H1 (cell line): ENCODE results near the gene IDI2. TPM values are rescaled to one million over a fixed set of nuclear protein-coding genes. Genes with fewer than 3 reads are reported as not detected.
A peak's percentile ranks its signal among the peaks of the same experiment; 100 is the strongest.

Experiments
- ASH2L ChIP-seq: fragments of 200-600, 300-600 bp; sonication (generic); IDR thresholded peaks from one replicate; pipeline ENCODE4 v1.7.1; 2017; ENCODE audit warnings: low read length
- BRCA1 ChIP-seq: IDR thresholded peaks from 2 replicates; pipeline ENCODE4 v1.6.1; 2012; ENCODE audit warnings: low read depth, low read length, improper control_type of control experiment
- CBX8 ChIP-seq: fragments of 300-800, 300-1000 bp; sonication (generic); IDR thresholded peaks from 2 replicates; pipeline ENCODE4 v1.7.1; 2016; ENCODE audit warnings: low read depth, low read length, borderline replicate concordance
- CHD1 ChIP-seq: IDR thresholded peaks from 2 replicates; pipeline ENCODE4 v1.6.1; 2012; ENCODE audit warnings: low read depth, low read length, improper control_type of control experiment
- E2F6 ChIP-seq: IDR thresholded peaks from 2 replicates; pipeline ENCODE4 v1.6.1; 2012; ENCODE audit warnings: inconsistent platforms
- EP300 ChIP-seq, 2 experiments: IDR thresholded peaks; 1 replicate in 1 of 2; 2 replicates in 1 of 2; pipeline ENCODE4 v1.6.1; 2011 to 2012; ENCODE audit warnings: low read depth in 2 of 2, low read length in 2 of 2, mild to moderate bottlenecking in 2 of 2, borderline replicate concordance in 1 of 2, inconsistent platforms in 1 of 2, moderate library complexity in 1 of 2
- EZH2 ChIP-seq: fragments of 200-600 bp; sonication (generic); IDR thresholded peaks from 2 replicates; pipeline ENCODE4 v1.7.1; 2012; ENCODE audit warnings: low read depth, mild to moderate bottlenecking, moderate library complexity, low read length, inconsistent platforms; ENCODE audit not compliant: severe bottlenecking
- GABPA ChIP-seq: IDR thresholded peaks from 2 replicates; pipeline ENCODE4 v1.6.1; 2011; ENCODE audit warnings: mild to moderate bottlenecking, low read length, moderate library complexity, borderline replicate concordance; ENCODE audit not compliant: insufficient read depth
- JUN ChIP-seq: IDR thresholded peaks from 2 replicates; pipeline ENCODE4 v1.6.1; 2011; ENCODE audit warnings: low read depth, mild to moderate bottlenecking, improper control_type of control experiment, low read length
- KDM5A ChIP-seq: fragments of 200-600 bp; IDR thresholded peaks from 2 replicates; pipeline ENCODE4 v1.7.1; 2012; ENCODE audit warnings: mild to moderate bottlenecking, low read length, inconsistent platforms, mixed read lengths
- PHF8 ChIP-seq: fragments of 200-600 bp; sonication (generic); conservative IDR thresholded peaks from 2 replicates; pipeline ENCODE4 v1.7.1; 2012; ENCODE audit warnings: low read depth, mild to moderate bottlenecking, inconsistent platforms, low read length, moderate library complexity
- POLR2A ChIP-seq, 2 experiments: IDR thresholded peaks; 1 replicate in 1 of 2; 2 replicates in 1 of 2; pipeline ENCODE4 v1.6.1; 2011; ENCODE audit warnings: low read depth in 2 of 2, low read length in 2 of 2, mild to moderate bottlenecking in 2 of 2; ENCODE audit errors: control extremely low read depth in 1 of 2
- RAD21 ChIP-seq, 2 experiments: IDR thresholded peaks in 1 of 2; conservative IDR thresholded peaks in 1 of 2; 2 replicates each; pipeline ENCODE4 v1.6.1; 2011; ENCODE audit warnings: low read depth in 2 of 2, low read length in 2 of 2, improper control_type of control experiment in 1 of 2, inconsistent platforms in 1 of 2, mild to moderate bottlenecking in 1 of 2, moderate library complexity in 1 of 2
- RFX5 ChIP-seq: IDR thresholded peaks from 2 replicates; pipeline ENCODE4 v1.6.1; 2011; ENCODE audit warnings: low read depth, low read length, improper control_type of control experiment, borderline replicate concordance
- RXRA ChIP-seq: IDR thresholded peaks from 2 replicates; pipeline ENCODE4 v1.6.1; 2011; ENCODE audit warnings: low read depth, mild to moderate bottlenecking, low read length, moderate library complexity; ENCODE audit not compliant: insufficient read depth
- SAP30 ChIP-seq: fragments of 300-600 bp; sonication (generic); IDR thresholded peaks from 2 replicates; pipeline ENCODE4 v1.7.1; 2012; ENCODE audit warnings: low read length, moderate library complexity, mild to moderate bottlenecking, inconsistent platforms; ENCODE audit not compliant: insufficient read depth, insufficient replicate concordance
- SIN3A ChIP-seq, 2 experiments: IDR thresholded peaks in 1 of 2; conservative IDR thresholded peaks in 1 of 2; 2 replicates each; pipeline ENCODE4 v1.6.1; 2011 to 2012; ENCODE audit warnings: low read length in 2 of 2, improper control_type of control experiment in 1 of 2, low read depth in 1 of 2, mild to moderate bottlenecking in 1 of 2
- SIRT6 ChIP-seq: IDR thresholded peaks from one replicate; pipeline ENCODE4 v1.7.1; 2012; ENCODE audit warnings: low read length, inconsistent platforms
- SP1 ChIP-seq: IDR thresholded peaks from 2 replicates; pipeline ENCODE4 v1.6.1; 2011; ENCODE audit warnings: low read depth, low read length
- SRF ChIP-seq: IDR thresholded peaks from 2 replicates; pipeline ENCODE4 v1.6.1; 2011; ENCODE audit warnings: mild to moderate bottlenecking, low read depth, low read length, moderate library complexity
- TAF1 ChIP-seq: IDR thresholded peaks from 2 replicates; pipeline ENCODE4 v1.6.1; 2011; ENCODE audit warnings: mild to moderate bottlenecking, low read depth, low read length
- ZNF274 ChIP-seq: IDR thresholded peaks from 2 replicates; pipeline ENCODE4 v1.7.0; 2012; ENCODE audit warnings: low read length, borderline replicate concordance; ENCODE audit errors: extremely low read depth
- polyA plus RNA-seq, 7 experiments: library from polyadenylated mRNA; depleted of rRNA in 3 of 7; stranded (reverse) in 5 of 7; unstranded in 2 of 7; fragments of >200 nt in 5 of 7; fragments of 200-250 nt in 2 of 7; gene quantifications; 1 replicate in 5 of 7; 2 replicates in 1 of 7; 4 replicates in 1 of 7; pipeline versions ENCODE4 v1.2.1 to v1.2.3, GENCODE V29; 2011 to 2013; ENCODE audit warnings: missing spikeins in 2 of 7, mixed read lengths in 2 of 7
- total RNA-seq: library from RNA; stranded (reverse); fragmentation: NEBNext Ultra II Directional; extraction: Animal tissue kit (Norgen Biotek cat#: 25700); gene quantifications from 2 replicates; pipeline ENCODE4 v1.2.1, GENCODE V29; 2021

Gene IDI2
- total and polyA plus RNA-seq, 2 of the 8 experiments (the other 6 are each of a cell fraction or from before 2014, with no cell fraction given), result not detected

- TF ChIP-seq CBX8, result no peak
- no peak for TF ChIP-seq EP300 (IDR thresholded peaks at IDR 0.05; ENCODE audit: borderline replicate concordance in 1 of 2, low read depth in 2 of 2, low read length in 2 of 2)
- TF ChIP-seq RXRA, result no peak
- TF ChIP-seq RFX5, result no peak
- no peak for TF ChIP-seq EZH2
- no peak for TF ChIP-seq ZNF274
- TF ChIP-seq PHF8, result peak; percentile 90
- no peak for TF ChIP-seq SRF
- TF ChIP-seq SP1, result no peak
- no peak for TF ChIP-seq SIRT6
- TF ChIP-seq POLR2A (IDR thresholded peaks at IDR 0.05; ENCODE audit: control extremely low read depth in 1 of 2, low read depth in 2 of 2, low read length in 2 of 2), result peak; percentile 48 to 79
- peak; percentile 96 for TF ChIP-seq ASH2L
- peak; percentile 96 for TF ChIP-seq GABPA
- TF ChIP-seq E2F6, result peak; percentile 22; the same call in 1 of the 2 replicates
- no peak for TF ChIP-seq RAD21 (IDR thresholded peaks at IDR 0.05 in 1 of 2, conservative IDR thresholded peaks at IDR 0.05 in 1 of 2; ENCODE audit: low read depth in 2 of 2, low read length in 2 of 2)
- peak in 1 of 2 experiments; percentile 89; a peak in 2 of 4 replicates for TF ChIP-seq SIN3A (conservative IDR thresholded peaks at IDR 0.05 in 1 of 2, IDR thresholded peaks at IDR 0.05 in 1 of 2; ENCODE audit: low read depth in 1 of 2, low read length in 2 of 2)
- TF ChIP-seq KDM5A, result no peak
- no peak for TF ChIP-seq CHD1
- no peak for TF ChIP-seq JUN
- no peak for TF ChIP-seq BRCA1
- no peak for TF ChIP-seq SAP30
- TF ChIP-seq TAF1, result 0 out of 2 replicates have a peak, but pooled peaks have one; percentile 62
Observed at GRCh38 chr10:1056326-1057105, 30.9 kb upstream of the IDI2 start, which contains the start of gene WDR37 (continued).
